GM19395 (cell line): ENCODE results near the gene ARF5.

ENCODE experiments used
- ATAC-seq: cut with Tn5 transposase; IDR thresholded peaks from one replicate; pipeline ENCODE4 v1.9.1; 2021; ENCODE audit warnings: mild to moderate bottlenecking, moderate library complexity; ENCODE audit not compliant: unreplicated experiment

ARF5 gene

GRCh38 chr7:127588697-127589482, 679 bp downstream of the ARF5 start:
- peak; percentile 30 for ATAC-seq

GRCh38 chr7:127589896-127590295, 1.7 kb downstream of the ARF5 start:
- ATAC-seq: no peak

GRCh38 chr7:127591189-127591588, 3.0 kb downstream of the ARF5 start:
- ATAC-seq: no peak

GRCh38 chr7:127591591-127591990, 3.4 kb downstream of the ARF5 start:
- no peak for ATAC-seq

DNA sequence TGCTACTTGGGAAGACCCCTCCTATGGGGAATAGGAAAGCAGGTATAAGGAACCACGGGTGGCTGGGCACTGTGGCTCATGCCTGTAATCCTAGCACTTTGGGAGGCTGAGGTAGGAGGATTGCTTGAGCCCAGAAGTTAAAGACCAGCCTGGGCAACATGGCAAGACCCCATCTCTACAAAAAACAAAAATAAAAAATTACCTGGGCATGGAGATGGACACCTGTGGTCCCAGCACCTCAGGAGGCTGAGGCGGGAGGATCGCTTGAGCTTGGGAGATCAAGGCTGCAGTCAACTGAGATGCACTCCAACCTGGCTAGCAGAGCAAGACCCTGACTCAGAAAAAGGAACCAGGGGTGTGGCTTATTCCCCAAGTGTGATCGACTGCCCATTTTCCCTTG, 4.3 kb downstream of the ARF5 start:
- no peak for ATAC-seq

DNA sequence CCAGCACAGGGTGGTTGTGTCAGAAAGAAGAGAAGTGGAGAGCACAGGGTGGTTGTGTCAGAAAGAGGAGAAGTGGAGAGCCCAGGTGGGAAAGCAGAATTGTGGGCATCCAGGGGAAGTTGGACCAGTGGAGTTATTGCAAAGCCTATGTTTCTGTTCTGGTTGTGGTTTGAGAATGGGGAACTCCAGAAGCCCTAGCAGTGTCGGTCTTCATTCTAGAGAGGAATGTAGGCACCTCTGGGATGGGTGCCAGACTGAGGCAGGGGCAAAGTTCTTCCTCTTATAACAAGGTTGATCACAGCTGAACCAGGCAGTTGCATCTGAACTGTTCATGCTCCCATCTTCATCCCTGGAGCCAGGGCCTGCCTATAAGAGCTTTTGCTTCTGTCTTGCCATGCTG, 6.3 kb downstream of the ARF5 start:
- no peak for ATAC-seq

GRCh38 chr7:127595737-127596136, 7.5 kb downstream of the ARF5 start:
- no peak for ATAC-seq

DNA sequence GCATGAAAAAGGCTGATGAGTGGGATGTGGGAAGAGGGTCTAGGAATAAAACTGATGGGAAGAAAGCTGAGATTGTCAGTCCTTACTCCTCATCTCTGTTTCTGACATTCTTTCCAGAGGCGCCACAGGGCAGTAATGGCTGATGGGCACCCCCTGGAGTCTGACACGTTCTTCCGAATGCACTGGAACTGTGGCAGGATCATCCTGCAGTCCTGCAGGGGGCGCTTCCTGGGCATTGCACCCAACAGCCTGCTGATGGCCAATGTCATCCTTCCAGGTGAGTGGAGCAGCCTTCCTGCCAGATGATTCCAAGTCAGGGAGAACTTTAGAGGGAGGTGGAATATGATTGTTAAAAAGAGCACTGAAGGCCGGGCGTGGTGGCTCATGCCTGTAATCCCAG, 10.1 kb downstream of the ARF5 start:
- no peak for ATAC-seq

DNA sequence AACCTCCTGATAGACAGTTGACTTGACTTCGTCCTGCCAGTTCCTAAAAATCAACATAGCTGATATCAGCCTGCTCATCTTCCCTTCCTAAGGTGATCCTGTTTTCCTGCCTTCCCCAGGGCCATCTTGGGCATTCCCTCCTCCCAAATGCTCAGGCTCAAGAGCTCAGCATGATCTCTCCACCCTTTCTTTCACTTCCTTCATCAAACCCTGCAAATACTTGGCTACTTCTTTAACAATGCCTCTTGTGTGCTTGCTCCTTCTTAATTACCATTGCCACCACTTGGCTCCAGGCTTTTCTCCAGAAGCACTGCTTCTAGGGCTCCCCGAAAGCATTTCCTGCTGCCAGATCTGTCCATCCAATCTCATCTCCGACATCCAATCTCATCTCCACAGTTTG, 12.7 kb downstream of the ARF5 start:
- no peak for ATAC-seq

- no peak for ATAC-seq
Measured at GRCh38 chr7:127608446-127608845, 20.2 kb downstream of the ARF5 start.

DNA sequence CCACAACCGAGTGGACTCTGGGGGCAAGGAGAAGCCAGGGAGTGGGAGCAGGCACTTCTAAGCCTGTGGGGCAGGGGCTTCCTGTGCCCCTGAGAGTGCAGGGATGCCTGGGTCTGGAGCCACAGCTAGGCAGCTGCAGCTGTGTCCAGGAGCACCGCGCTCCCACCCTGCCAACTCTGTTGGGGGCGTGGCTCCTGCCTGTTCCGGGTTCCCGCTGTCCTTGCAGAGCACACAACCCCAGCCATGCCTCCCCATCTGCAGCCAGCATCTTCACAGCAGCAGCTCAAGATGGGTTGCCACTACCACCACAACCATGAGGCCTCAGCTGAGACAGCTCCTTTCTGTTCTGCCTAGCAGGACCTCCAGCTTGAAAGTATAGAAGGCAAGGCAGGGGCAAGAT, 21.1 kb downstream of the ARF5 start:
- no peak for ATAC-seq

GRCh38 chr7:127612263-127612662, 24.1 kb downstream of the ARF5 start:
- ATAC-seq: no peak

DNA sequence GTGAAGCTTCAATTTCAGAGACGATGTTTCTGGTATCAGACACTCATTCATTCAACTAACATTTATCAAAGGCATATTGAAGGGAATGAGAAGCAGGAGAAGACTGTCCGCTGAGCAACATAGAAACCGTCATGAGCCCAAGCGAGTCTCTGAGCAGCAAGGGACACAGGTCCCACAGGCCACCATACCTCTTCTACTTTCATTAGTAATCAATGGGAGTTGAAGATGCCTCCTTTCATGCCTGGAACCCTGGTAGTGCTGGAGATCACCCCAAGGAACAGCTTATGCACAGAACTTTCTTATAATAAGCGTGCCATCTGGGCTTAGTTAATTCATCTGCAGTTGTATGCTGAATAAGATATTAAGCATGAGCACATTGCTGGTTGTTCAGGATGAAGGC, 28.5 kb downstream of the ARF5 start:
- ATAC-seq: no peak

DNA sequence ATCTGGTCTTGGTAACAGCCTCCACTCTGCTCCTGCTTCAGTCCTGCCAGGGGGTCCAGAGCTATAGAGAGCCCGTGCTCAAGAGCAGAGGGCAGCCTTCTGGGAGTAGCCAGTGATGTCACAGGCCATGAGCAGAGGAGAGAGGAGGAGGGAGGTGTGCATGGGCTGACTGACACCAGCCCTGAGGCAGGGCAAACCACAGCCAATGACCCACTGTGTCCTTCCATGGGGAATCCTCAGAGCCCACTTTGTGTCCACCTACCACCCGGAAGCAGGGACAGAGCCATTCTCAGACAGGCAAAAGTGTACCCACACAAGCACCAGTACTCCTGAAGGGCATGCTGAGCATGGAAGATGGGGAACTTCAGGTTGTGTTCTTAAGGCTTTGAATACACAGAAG, 29.8 kb downstream of the ARF5 start, which contains the start of gene PAX4:
PAX4 (minus strand) TSS at position 101 of the 400 bp plus-strand sequence. CDS start 2,214 bp downstream, outside the sequence.
- ATAC-seq: no peak

DNA sequence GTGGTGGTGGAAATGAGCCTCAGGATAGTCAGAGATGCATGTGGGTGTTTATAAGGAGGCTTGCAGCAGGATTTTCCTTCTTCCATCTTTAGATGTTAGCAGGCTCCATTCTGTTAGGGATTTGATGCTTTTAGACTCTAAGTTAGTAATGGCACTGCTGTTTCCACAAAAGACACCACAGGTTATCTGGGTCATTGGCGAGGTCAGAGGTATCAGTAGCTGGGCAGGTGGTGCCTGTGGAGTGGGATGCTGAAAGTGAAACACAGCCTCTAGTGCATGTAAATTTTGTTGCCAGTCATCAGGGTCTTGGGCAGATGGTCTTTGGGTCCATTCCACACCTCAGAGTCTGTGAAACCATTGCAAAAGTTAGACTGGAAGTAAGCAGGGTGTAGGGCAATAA, 30.6 kb downstream of the ARF5 start:
- no peak for ATAC-seq

DNA sequence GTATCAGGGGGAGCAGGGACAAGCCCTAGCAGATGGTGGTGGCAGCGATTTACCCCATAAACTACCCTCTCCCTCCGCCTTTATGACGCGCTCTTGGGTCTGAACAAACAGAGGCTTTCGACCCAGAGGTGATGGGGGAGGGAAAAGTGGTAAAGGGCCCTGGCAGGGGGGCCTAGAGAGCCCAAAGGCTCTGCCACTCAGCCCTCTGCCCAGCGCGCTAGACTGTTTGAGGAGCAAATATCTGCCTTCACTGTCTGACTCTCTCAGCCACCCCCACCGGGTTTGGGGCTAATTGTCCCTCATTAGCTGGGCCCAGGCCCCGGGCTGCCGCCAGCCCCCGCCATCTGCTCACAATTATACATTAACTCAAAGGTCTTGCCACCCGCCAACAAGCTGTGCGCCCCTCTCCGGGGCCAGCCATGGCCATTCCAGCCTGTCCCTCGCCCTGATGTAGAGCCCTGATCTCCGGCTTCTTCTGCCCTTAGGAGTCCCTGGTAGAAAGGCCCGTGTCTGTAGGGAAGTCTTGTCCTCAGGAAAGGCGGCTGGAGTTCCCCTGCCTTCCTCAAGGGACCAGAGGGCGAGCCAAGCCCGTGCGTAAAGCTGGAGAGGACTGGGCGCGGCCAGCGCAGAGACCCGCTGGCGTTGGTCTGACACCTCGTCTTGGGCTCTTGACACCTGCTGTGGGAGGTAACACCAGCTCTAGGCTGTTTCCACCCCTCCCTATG, 31.6 kb downstream of the ARF5 start:
- ATAC-seq: no peak

GRCh38 chr7:127620406-127621233, 32.4 kb downstream of the ARF5 start:
- no peak for ATAC-seq

DNA sequence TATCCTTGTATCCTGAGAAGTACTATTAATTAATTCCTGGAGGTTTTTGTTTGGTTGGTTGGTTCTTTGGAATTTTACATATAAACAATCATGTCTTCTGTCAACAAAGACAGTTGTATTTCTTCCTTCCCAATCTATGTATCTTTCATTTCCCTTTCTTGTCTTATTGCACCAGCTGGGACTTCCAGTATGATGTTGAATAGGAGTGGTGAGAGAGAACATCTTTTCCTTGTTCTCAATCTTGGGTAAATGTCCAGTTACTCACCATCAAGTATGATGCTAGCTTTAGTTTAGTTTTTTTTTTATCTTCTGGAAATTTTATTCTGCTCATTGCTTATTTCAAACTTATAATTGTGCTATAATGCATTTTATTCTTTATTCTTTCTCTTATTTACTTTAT, 37.1 kb downstream of the ARF5 start:
- ATAC-seq: no peak

DNA sequence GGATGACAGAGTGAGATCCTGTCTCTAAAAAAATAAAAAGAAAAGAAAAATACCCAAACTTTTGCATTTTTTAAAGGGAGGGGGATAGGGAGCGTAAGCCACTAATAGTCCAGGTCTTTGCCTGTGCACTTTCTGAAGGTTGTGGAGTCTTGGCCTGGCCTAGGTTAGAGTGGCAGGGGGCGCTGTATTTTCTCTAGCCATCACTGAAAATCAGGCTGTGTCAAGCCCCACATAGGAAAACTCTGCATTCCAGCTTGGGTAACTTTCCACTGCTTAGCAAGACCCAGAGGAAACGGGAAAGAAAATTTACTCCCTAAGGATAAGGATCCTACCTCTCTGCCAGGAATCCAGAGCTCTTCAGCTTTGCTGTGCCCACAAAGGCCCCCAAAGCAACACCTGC, 40.2 kb downstream of the ARF5 start:
- ATAC-seq: no peak

GRCh38 chr7:127629268-127629854, 41.1 kb downstream of the ARF5 start:
- ATAC-seq: peak; percentile 76

DNA sequence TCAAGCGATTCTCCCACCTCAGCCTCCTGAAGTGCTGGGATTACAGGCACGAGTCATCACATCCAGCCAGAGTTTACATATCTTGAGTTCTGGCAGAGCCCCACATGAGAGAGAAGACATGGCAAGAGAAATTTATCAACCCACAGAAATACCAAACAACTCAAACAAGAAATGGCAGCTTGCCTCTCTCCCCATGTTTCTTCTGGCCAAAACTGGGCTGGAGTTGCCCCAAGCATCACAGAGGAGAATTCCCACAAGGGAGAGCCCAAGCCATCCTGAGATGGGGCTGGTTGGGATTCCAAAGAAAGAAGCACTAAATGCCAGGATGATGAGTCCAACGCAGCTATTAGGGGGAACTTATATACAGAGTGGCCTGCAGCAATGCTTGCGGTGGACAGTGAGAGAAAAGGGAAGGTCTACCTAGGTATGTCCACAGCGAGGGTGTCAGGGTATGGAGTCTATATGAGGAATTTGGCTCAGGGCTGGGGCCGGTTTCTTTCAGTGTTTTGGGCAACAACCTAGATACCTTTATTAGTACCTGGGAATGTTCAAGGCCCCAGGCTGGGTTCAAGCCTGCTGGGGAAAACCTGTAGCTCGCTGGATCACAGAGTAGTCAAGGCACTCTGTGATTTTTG, 44.2 kb downstream of the ARF5 start:
- no peak for ATAC-seq
